Measurements from ENCODE around the gene TLE7.

The TLE7 gene

DNA sequence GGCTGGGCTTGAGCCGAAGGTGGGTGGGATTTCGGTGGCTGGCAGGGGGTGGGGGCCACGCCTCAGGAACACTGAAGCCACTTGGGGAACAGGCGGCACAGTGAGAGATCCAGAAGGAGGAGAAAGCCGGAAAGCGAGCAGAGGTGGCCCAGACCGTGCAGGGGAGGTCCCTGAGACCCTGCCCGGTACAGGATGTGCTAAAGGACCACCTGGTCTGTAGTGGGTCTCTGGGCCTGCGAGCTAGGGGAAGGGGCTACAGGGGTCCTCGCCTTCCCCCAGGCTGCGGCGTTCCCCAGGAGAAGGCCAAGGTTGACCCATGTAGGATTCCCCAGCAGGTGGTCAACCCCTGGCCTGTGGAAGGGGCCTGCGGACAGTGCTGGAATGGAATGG, at the start of gene TLE7:
Gene TLE7, minus strand, starts transcription at position 4 of the 390 bp plus-strand sequence. CDS start 8,730 bp downstream, outside the sequence.
- H3K4me3 ChIP-seq (ENCODE audit: low read length) = no peak within 1 kb of the TSS
- no peak for DNase-seq (ENCODE audit: low read depth)
- TF ChIP-seq, protein P1, sequence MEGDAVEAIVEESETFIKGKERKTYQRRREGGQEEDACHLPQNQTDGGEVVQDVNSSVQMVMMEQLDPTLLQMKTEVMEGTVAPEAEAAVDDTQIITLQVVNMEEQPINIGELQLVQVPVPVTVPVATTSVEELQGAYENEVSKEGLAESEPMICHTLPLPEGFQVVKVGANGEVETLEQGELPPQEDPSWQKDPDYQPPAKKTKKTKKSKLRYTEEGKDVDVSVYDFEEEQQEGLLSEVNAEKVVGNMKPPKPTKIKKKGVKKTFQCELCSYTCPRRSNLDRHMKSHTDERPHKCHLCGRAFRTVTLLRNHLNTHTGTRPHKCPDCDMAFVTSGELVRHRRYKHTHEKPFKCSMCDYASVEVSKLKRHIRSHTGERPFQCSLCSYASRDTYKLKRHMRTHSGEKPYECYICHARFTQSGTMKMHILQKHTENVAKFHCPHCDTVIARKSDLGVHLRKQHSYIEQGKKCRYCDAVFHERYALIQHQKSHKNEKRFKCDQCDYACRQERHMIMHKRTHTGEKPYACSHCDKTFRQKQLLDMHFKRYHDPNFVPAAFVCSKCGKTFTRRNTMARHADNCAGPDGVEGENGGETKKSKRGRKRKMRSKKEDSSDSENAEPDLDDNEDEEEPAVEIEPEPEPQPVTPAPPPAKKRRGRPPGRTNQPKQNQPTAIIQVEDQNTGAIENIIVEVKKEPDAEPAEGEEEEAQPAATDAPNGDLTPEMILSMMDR (IDR thresholded peaks at IDR 0.05; ENCODE audit: insufficient read depth, low read depth, low read length, missing control alignments) = no peak

DNA sequence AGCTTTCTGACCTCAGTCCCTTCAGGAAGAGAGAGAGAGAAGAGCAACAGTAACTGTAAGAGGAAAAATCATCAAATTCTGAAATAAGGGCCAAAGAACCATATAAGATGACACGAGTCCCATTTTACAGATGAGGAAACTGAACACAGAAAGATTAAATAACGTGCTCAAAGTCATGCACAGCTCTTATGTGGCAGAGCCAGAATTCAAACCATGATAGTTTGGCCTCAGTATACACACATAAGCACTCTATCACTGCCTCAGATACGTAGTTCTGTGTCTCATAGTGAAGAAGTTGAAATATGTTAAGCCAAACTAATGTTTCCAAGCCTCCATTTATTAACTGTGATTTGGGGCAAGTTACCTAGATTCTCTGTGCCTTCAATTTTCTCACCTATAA, 49.2 kb upstream of the TLE7 start:
- TF ChIP-seq, protein P1 (IDR thresholded peaks at IDR 0.05; ENCODE audit: insufficient read depth, low read depth, low read length, missing control alignments) = no peak
- H3K4me3 ChIP-seq (ENCODE audit: low read length) = no peak overlapping the region
- DNase-seq (ENCODE audit: low read depth) = no peak

DNA sequence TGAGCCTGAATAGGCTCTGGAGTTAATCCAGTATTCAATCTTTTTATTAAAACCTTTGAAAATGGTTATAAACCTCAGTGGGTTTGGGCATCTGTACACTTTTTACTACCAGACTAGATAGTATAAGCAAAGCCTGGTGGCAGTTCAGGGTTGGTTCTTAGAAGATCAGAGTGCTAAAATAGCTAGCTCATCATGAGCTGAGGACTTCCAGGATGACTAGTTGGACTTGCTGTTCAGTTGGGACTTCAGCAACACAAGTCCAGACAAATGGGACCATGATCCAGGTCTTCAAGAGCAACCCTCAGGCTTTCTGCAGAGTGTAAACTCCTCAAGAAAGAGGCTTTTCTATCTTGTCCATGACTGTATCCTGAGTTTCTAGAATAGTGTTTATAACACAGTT, 48.5 kb upstream of the TLE7 start:
- no peak overlapping the region for H3K4me3 ChIP-seq (ENCODE audit: low read length)
- TF ChIP-seq, protein P1 (IDR thresholded peaks at IDR 0.05; ENCODE audit: insufficient read depth, low read depth, low read length, missing control alignments) = no peak
- DNase-seq (ENCODE audit: low read depth) = no peak

DNA sequence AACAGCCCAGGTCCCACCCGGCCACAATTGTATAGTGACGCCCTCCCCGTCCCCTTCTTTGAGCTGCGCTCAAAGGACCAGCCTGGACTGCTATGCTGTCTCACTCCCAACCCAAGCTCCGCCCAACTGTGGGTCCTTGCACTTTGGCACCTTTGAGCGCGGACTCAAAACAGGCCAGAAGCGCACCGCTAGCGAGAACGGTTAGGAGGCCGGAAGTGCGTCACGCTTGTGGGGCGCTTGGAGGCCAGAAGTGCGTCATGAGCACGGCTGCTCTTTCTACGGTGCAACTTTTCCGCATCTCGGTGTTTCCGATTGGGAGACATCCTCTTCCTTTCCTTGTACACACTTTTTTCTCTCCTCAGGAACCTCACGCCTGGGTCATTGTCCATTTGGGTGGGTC, 47.3 kb upstream of the TLE7 start, which contains the start of gene ZNF19:
Gene ZNF19, minus strand, starts transcription at position 203 of the 400 bp plus-strand sequence. CDS start 7,210 bp downstream, outside the sequence.
- TF ChIP-seq, protein P1 (IDR thresholded peaks at IDR 0.05; ENCODE audit: insufficient read depth, low read depth, low read length, missing control alignments) = no peak
- DNase-seq (ENCODE audit: low read depth) = no peak
- no peak within 1 kb of the TSS for H3K4me3 ChIP-seq (ENCODE audit: low read length)

DNA sequence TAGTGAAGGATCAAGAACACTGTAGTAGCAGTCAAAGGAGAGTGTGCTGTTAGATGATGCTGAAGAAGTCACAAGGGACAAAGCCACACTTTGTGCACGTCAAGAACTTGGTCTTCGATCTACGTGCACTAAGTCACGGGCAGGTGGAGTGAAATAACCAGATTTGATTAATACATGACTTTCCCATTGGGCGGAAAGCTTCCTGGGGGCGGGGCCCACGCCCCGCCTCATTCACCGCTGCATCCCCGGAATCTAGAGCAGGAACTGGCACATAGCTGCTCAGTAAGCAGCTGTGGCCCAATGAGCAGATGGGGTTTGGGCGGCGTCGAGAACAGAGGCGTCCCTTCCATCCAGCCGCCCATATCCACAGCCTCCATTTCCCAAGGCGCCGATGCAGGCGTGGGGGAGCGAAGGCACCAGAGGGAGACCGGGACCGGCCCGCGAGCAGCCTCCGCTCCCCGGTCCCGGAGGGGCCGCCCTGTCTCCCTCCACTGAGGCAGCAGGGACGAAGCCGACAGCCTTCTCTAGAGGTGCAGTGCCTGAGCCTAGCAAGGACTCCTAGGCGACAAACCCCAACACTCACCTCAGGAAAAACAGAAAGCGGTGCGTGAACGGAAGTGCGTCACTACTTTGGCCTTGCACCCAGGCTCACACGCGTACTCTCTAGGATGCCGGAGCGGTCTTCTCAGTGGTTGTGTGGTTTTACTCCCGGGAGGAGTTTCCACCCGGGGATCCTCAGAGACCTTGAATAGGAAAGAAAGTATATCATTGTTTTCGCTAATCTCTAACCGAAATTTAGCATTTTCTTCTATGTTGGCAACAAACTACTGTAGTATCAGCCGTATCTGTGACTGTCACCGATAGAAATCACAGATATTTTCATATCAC, 42.4 kb upstream of the TLE7 start:
- TF ChIP-seq, protein P1 (IDR thresholded peaks at IDR 0.05; ENCODE audit: insufficient read depth, low read depth, low read length, missing control alignments) = no peak
- H3K4me3 ChIP-seq (ENCODE audit: low read length) = peak overlapping the region; percentile 82
- DNase-seq (ENCODE audit: low read depth) = peak; percentile 93

DNA sequence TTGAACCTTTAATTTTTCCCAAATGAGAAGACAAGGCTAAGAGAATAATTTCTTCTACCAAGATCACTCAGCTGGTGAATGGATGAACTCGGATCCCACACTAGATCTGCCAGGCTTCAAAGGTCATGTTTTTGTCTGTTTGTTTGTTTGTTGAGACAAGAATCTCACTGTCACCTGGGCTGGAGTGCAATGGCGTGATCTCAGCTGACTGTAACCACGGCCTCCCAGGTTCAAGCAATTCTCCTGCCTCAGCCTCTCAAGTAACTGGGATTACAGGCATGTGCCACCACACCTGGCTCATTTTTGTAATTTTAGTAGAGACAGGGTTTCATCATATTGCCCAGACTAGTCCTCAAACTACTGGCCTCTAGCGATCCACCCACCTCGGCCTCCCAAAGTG, 40.7 kb upstream of the TLE7 start:
- TF ChIP-seq, protein P1 (IDR thresholded peaks at IDR 0.05; ENCODE audit: insufficient read depth, low read depth, low read length, missing control alignments) = no peak
- H3K4me3 ChIP-seq (ENCODE audit: low read length) = no peak overlapping the region
- DNase-seq (ENCODE audit: low read depth) = no peak

Data from epithelial cell of esophagus (primary cell).